ENCODE data around the gene CETP. TPM values are rescaled to one million over a fixed set of nuclear protein-coding genes. Genes with fewer than 3 reads are reported as not detected.

CETP gene
- total and polyA plus RNA-seq, 9 of the 15 experiments (the other 6 are each of a cell fraction or from before 2014, with no cell fraction given), result 0.07 to 0.11 TPM; not detected in 7

GRCh38 chr16:56998352-56998751 is 36.6 kb downstream of the CETP start:
- WGBS (ENCODE audit: insufficient coverage, low coverage, missing lambda C conversion rate), result 0% methylated on average over 3 of the region's 3 CpGs
- no peak overlapping the region for H3K27ac ChIP-seq (ENCODE audit: extremely low read depth, low read depth, low read length)
- H3K4me1 ChIP-seq (replicated peaks in 1 of 2; ENCODE audit: control insufficient read depth in 2 of 2, insufficient read depth in 2 of 2, low read length in 2 of 2), result no peaks in the 10 kb centered on the region
- ChIA-PET CTCF (ENCODE audit: low intra/inter-chr PET ratio) (no interaction called here), POLR2A (interaction anchor here (0.5 kb wide), 1 partner anchor 34 kb away, joined by 3 read pairs; no protein-coding TSS in a partner anchor)
- no peaks in the 10 kb centered on the region for H3K9me3 ChIP-seq (replicated peaks; ENCODE audit: control insufficient read depth, insufficient read depth, low read depth, low read length)
- H2AFZ ChIP-seq (ENCODE audit: low read depth, low read length), result no peak overlapping the region
- no peak overlapping the region for H3K9ac ChIP-seq (ENCODE audit: insufficient read depth in 1 of 2, low read depth in 2 of 2, low read length in 2 of 2)
- no TSS peak for BruUV-seq (replicated peaks)
- 0 out of 2 replicates have a peak, but pooled peaks cover 4% of the 10 kb centered on the region for H4K20me1 ChIP-seq (replicated peaks; ENCODE audit: control insufficient read depth, insufficient read depth, low read length)
- intact Hi-C loops (cut with micrococcal nuclease) (no loop called here), in situ Hi-C loops (cut with MboI) (no loop called here)
- H3K4me3 ChIP-seq, result no peak overlapping the region
- no peaks in the 10 kb centered on the region for H3K36me3 ChIP-seq (ENCODE audit: control insufficient read depth, insufficient read depth, low read length)
- peaks cover 10 to 35% of the 10 kb centered on the region in 2 experiments; a peak in 4 of 5 replicates for H3K27me3 ChIP-seq (ENCODE audit: control insufficient read depth in 2 of 2, insufficient read depth in 2 of 2, low read length in 2 of 2)
- FAIRE-seq (no peak), DNase-seq (ENCODE audit: extremely low read depth in 1 of 4, low spot score in 3 of 4) (no peak), ATAC-seq (no peak)
- H3K79me2 ChIP-seq (ENCODE audit: control insufficient read depth, insufficient read depth, low read length), result no peaks in the 10 kb centered on the region
- no peaks in the 10 kb centered on the region for H3K9me1 ChIP-seq (ENCODE audit: control insufficient read depth, insufficient read depth, low read length)
- H3K4me2 ChIP-seq (ENCODE audit: insufficient read depth, low read length), result no peak overlapping the region
- TF ChIP-seq RBM25 (IDR thresholded peaks at IDR 0.05; ENCODE audit: low read depth, low read length, severe bottlenecking), result peak; percentile 91
- TF ChIP-seq HDAC1 (IDR thresholded peaks at IDR 0.05), result no peak
- TF ChIP-seq, protein P1, sequence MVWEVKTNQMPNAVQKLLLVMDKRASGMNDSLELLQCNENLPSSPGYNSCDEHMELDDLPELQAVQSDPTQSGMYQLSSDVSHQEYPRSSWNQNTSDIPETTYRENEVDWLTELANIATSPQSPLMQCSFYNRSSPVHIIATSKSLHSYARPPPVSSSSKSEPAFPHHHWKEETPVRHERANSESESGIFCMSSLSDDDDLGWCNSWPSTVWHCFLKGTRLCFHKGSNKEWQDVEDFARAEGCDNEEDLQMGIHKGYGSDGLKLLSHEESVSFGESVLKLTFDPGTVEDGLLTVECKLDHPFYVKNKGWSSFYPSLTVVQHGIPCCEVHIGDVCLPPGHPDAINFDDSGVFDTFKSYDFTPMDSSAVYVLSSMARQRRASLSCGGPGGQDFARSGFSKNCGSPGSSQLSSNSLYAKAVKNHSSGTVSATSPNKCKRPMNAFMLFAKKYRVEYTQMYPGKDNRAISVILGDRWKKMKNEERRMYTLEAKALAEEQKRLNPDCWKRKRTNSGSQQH (CRISPR knock-in tag; IDR thresholded peaks at IDR 0.05), result no peak
- peak in 1 of 2 experiments; percentile 27; a peak in 1 of 4 replicates for TF ChIP-seq KDM1A (IDR thresholded peaks at IDR 0.05)
- TF ChIP-seq HDAC2 (IDR thresholded peaks at IDR 0.05), result 0 out of 2 replicates have a peak, but pooled peaks have one; percentile 31
- no peak for TF ChIP-seq ZNF197 (CRISPR knock-in tag; IDR thresholded peaks at IDR 0.05; ENCODE audit: low read depth)
- no peak for TF ChIP-seq HNRNPLL (IDR thresholded peaks at IDR 0.05; ENCODE audit: low read depth, low read length, poor library complexity, severe bottlenecking)
- TF ChIP-seq RAD21 (CRISPR knock-in tag; conservative IDR thresholded peaks at IDR 0.05 in 1 of 2, IDR thresholded peaks at IDR 0.05 in 1 of 2), result no peak
- TF ChIP-seq FOXK2 (conservative IDR thresholded peaks at IDR 0.05 in 1 of 2, IDR thresholded peaks at IDR 0.05 in 1 of 2; ENCODE audit: low read depth in 2 of 2), result no peak
- TF ChIP-seq RBFOX2 (IDR thresholded peaks at IDR 0.05; ENCODE audit: low read depth, low read length), result no peak
- no peak for TF ChIP-seq TCF3 (CRISPR knock-in tag; IDR thresholded peaks at IDR 0.05)
- TF ChIP-seq, protein P2, sequence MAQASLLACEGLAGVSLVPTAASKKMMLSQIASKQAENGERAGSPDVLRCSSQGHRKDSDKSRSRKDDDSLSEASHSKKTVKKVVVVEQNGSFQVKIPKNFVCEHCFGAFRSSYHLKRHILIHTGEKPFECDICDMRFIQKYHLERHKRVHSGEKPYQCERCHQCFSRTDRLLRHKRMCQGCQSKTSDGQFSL (CRISPR knock-in tag; IDR thresholded peaks at IDR 0.05), result no peak
- TF ChIP-seq, protein P2 (tag; IDR thresholded peaks at IDR 0.05), result no peak
- TF ChIP-seq ZNF408 (CRISPR knock-in tag; IDR thresholded peaks at IDR 0.05; ENCODE audit: low read depth), result no peak
- TF ChIP-seq, protein P3, sequence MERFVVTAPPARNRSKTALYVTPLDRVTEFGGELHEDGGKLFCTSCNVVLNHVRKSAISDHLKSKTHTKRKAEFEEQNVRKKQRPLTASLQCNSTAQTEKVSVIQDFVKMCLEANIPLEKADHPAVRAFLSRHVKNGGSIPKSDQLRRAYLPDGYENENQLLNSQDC (CRISPR knock-in tag; IDR thresholded peaks at IDR 0.05), result no peak
- no peak for TF ChIP-seq ZFP1 (CRISPR knock-in tag; IDR thresholded peaks at IDR 0.05)
- no peak for TF ChIP-seq PBX2 (CRISPR knock-in tag; IDR thresholded peaks at IDR 0.05; ENCODE audit: low read depth)
- TF ChIP-seq PBX2 (tag; conservative IDR thresholded peaks at IDR 0.05; ENCODE audit: low read depth), result no peak
- no peak for TF ChIP-seq ZNF41 (CRISPR knock-in tag; conservative IDR thresholded peaks at IDR 0.05)

All from K562 (cell line).